HepG2 (cell line): ENCODE results near the gene PPP2R5C. TPM values are rescaled to one million over a fixed set of nuclear protein-coding genes. Genes with fewer than 3 reads are reported as not detected.

ENCODE experiments used
- ATF7-NPFF ChIP-seq: sonication (generic); formaldehyde crosslinking; IDR thresholded peaks from 2 replicates; pipeline ENCODE4 v1.8.1; 2023; ENCODE audit warnings: mild to moderate bottlenecking, low read depth, missing genetic modification reagents, moderate library complexity
- CENPX ChIP-seq: sonication (generic); formaldehyde crosslinking; IDR thresholded peaks from 2 replicates; pipeline ENCODE4 v1.9.0; 2021; ENCODE audit warnings: mild to moderate bottlenecking, missing genetic modification reagents, moderate library complexity
- CSRNP1 ChIP-seq: sonication (generic); formaldehyde crosslinking; IDR thresholded peaks from 2 replicates; pipeline ENCODE4 v1.8.1; 2023; ENCODE audit warnings: mild to moderate bottlenecking, missing genetic modification reagents
- ESRRA ChIP-seq: sonication (generic); formaldehyde crosslinking; IDR thresholded peaks from 2 replicates; pipeline ENCODE4 v1.5.1; 2020; ENCODE audit warnings: mild to moderate bottlenecking, low read depth, missing genetic modification reagents
- ETV6 ChIP-seq: sonication (generic); formaldehyde crosslinking; conservative IDR thresholded peaks from 2 replicates; pipeline ENCODE4 v1.4.0; 2020; ENCODE audit warnings: missing genetic modification reagents
- IKZF4 ChIP-seq: sonication (generic); formaldehyde crosslinking; IDR thresholded peaks from 2 replicates; pipeline ENCODE4 v1.5.1; 2020; ENCODE audit warnings: borderline replicate concordance, mild to moderate bottlenecking, low read depth, missing genetic modification reagents; ENCODE audit errors: not compliant biosample characterization
- MAFK ChIP-seq, 2 experiments: IDR thresholded peaks in 1 of 2; conservative IDR thresholded peaks in 1 of 2; 2 replicates each; pipeline ENCODE4 v1.6.1; 2011; ENCODE audit warnings: improper control_type of control experiment in 2 of 2, low read length in 2 of 2
- NFYB ChIP-seq: sonication (generic); formaldehyde crosslinking; IDR thresholded peaks from 2 replicates; pipeline ENCODE4 v1.4.0; 2020; ENCODE audit warnings: missing genetic modification reagents
- SAP130 ChIP-seq: IDR thresholded peaks from 2 replicates; pipeline ENCODE4 v1.6.1; 2016; ENCODE audit warnings: low read depth
- SMYD3 ChIP-seq: sonication (generic); formaldehyde crosslinking; IDR thresholded peaks from 2 replicates; pipeline ENCODE4 v1.8.1; 2023; ENCODE audit warnings: mild to moderate bottlenecking, missing genetic modification reagents
- STAG1 ChIP-seq: sonication (generic); formaldehyde crosslinking; IDR thresholded peaks from 2 replicates; pipeline ENCODE4 v1.4.0; 2020; ENCODE audit warnings: missing genetic modification reagents
- TBX3 ChIP-seq: fragments of 450-650 bp; IDR thresholded peaks from 2 replicates; pipeline ENCODE4 v1.6.1; 2017; ENCODE audit warnings: antibody characterized with exemption, mild to moderate bottlenecking, inconsistent platforms, borderline replicate concordance
- TFE3 ChIP-seq: IDR thresholded peaks from 2 replicates; pipeline ENCODE4 v1.6.1; 2016
- TOPORS ChIP-seq: sonication (generic); formaldehyde crosslinking; IDR thresholded peaks from 2 replicates; pipeline ENCODE4 v1.8.0; 2023; ENCODE audit warnings: mild to moderate bottlenecking, missing genetic modification reagents
- ZNF138 ChIP-seq: sonication (generic); formaldehyde crosslinking; IDR thresholded peaks from 2 replicates; pipeline ENCODE4 v1.5.0; 2020; ENCODE audit warnings: mild to moderate bottlenecking, low read depth, missing genetic modification reagents
- ZNF549 ChIP-seq: sonication (generic); formaldehyde crosslinking; IDR thresholded peaks from 2 replicates; pipeline ENCODE4 v1.5.0; 2020; ENCODE audit warnings: missing genetic modification reagents
- ZNF780A ChIP-seq: sonication (generic); formaldehyde crosslinking; IDR thresholded peaks from 2 replicates; pipeline ENCODE4 v1.8.0; 2022; ENCODE audit warnings: mild to moderate bottlenecking, missing genetic modification reagents, moderate library complexity
- polyA plus RNA-seq, 8 experiments: library from polyadenylated mRNA; depleted of rRNA in 3 of 8; stranded (reverse) in 7 of 8; unstranded in 1 of 8; fragments of >200 nt; fragmentation: Illumina TruSeq in 4 of 8; extraction: Trizol in 4 of 8; gene quantifications; 2 replicates each; pipeline versions ENCODE4 v1.2.1 to v1.2.3, GENCODE V29; 2011 to 2016; ENCODE audit warnings: low read depth in 4 of 8, missing spikeins in 1 of 8, mixed read lengths in 1 of 8; ENCODE audit not compliant: insufficient read depth in 1 of 8
- total RNA-seq, 5 experiments: library from RNA; depleted of rRNA; stranded (reverse); fragments of >200 nt; fragmentation: Illumina TruSeq; extraction: Trizol; gene quantifications; 2 replicates each; pipeline ENCODE4 v1.2.3, GENCODE V29; 2016; ENCODE audit warnings: low read depth in 1 of 5
- TF ChIP-seq, protein P1 (sequence below): IDR thresholded peaks from 2 replicates; pipeline ENCODE4 v1.6.1; 2012; ENCODE audit warnings: inconsistent platforms
- TF ChIP-seq, protein P2 (sequence below): sonication (generic); formaldehyde crosslinking; IDR thresholded peaks from 2 replicates; pipeline ENCODE4 v1.4.0; 2020; ENCODE audit warnings: missing genetic modification reagents
- TF ChIP-seq, protein P3 (sequence below): sonication (generic); formaldehyde crosslinking; conservative IDR thresholded peaks from 2 replicates; pipeline ENCODE4 v1.8.0; 2022; ENCODE audit warnings: missing genetic modification reagents
- TF ChIP-seq, protein P4 (sequence below): sonication (generic); formaldehyde crosslinking; IDR thresholded peaks from 2 replicates; pipeline ENCODE4 v1.4.0; 2020; ENCODE audit warnings: missing genetic modification reagents; ENCODE audit errors: not compliant biosample characterization

Gene PPP2R5C
- total and polyA plus RNA-seq, 2 of the 13 experiments (the other 11 are each of a cell fraction or from before 2014, with no cell fraction given), result 74.3 to 78.5 TPM

- TF ChIP-seq ESRRA (CRISPR knock-in tag) (no peak), SMYD3 (CRISPR knock-in tag) (peak; percentile 27; the same call in 1 of the 2 replicates), CENPX (CRISPR knock-in tag) (no peak), SAP130 (CRISPR knock-in tag) (peak; percentile 83), TFE3 (CRISPR knock-in tag) (no peak), IKZF4 (CRISPR knock-in tag) (peak; percentile 97), ZNF549 (CRISPR knock-in tag) (no peak), ETV6 (0 out of 2 replicates have a peak, but pooled peaks have one; percentile 11), MAFK (conservative IDR thresholded peaks at IDR 0.05 in 1 of 2, IDR thresholded peaks at IDR 0.05 in 1 of 2; ENCODE audit: low read length in 2 of 2) (no peak), TOPORS (peak; percentile 61; the same call in 1 of the 2 replicates), STAG1 (no peak), ZNF138 (CRISPR knock-in tag) (peak; percentile 62; the same call in 1 of the 2 replicates), NFYB (peak; percentile 29), ATF7-NPFF (peak; percentile 60; the same call in 1 of the 2 replicates), ZNF780A (CRISPR knock-in tag) (no peak), CSRNP1 (CRISPR knock-in tag) (peak; percentile 75; the same call in 1 of the 2 replicates), TBX3 (no peak)
- TF ChIP-seq, protein P1, sequence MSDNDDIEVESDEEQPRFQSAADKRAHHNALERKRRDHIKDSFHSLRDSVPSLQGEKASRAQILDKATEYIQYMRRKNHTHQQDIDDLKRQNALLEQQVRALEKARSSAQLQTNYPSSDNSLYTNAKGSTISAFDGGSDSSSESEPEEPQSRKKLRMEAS, result peak; percentile 68; the same call in 1 of the 2 replicates
- TF ChIP-seq, protein P2, sequence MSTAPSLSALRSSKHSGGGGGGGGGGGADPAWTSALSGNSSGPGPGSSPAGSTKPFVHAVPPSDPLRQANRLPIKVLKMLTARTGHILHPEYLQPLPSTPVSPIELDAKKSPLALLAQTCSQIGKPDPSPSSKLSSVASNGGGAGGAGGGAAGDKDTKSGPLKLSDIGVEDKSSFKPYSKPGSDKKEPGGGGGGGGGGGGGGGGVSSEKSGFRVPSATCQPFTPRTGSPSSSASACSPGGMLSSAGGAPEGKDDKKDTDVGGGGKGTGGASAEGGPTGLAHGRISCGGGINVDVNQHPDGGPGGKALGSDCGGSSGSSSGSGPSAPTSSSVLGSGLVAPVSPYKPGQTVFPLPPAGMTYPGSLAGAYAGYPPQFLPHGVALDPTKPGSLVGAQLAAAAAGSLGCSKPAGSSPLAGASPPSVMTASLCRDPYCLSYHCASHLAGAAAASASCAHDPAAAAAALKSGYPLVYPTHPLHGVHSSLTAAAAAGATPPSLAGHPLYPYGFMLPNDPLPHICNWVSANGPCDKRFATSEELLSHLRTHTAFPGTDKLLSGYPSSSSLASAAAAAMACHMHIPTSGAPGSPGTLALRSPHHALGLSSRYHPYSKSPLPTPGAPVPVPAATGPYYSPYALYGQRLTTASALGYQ (CRISPR knock-in tag), result 0 out of 2 replicates have a peak, but pooled peaks have one; percentile 28
- TF ChIP-seq, protein P3, sequence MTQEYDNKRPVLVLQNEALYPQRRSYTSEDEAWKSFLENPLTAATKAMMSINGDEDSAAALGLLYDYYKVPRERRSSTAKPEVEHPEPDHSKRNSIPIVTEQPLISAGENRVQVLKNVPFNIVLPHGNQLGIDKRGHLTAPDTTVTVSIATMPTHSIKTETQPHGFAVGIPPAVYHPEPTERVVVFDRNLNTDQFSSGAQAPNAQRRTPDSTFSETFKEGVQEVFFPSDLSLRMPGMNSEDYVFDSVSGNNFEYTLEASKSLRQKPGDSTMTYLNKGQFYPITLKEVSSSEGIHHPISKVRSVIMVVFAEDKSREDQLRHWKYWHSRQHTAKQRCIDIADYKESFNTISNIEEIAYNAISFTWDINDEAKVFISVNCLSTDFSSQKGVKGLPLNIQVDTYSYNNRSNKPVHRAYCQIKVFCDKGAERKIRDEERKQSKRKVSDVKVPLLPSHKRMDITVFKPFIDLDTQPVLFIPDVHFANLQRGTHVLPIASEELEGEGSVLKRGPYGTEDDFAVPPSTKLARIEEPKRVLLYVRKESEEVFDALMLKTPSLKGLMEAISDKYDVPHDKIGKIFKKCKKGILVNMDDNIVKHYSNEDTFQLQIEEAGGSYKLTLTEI (CRISPR knock-in tag), result no peak
- TF ChIP-seq, protein P4, sequence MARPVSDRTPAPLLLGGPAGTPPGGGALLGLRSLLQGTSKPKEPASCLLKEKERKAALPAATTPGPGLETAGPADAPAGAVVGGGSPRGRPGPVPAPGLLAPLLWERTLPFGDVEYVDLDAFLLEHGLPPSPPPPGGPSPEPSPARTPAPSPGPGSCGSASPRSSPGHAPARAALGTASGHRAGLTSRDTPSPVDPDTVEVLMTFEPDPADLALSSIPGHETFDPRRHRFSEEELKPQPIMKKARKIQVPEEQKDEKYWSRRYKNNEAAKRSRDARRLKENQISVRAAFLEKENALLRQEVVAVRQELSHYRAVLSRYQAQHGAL, result no peak
Measured at GRCh38 chr14:101964297-101965180, 203.0 kb downstream of the PPP2R5C start, which contains the start of gene DYNC1H1 (continued).
